SK-N-SH (cell line): ENCODE measurements around the gene CNOT1. TPM values are rescaled to one million over a fixed set of nuclear protein-coding genes. Genes with fewer than 3 reads are reported as not detected.

Experiments
- CTCF ChIA-PET: fragments of 300-600, 350-600 bp; formaldehyde crosslinking; extraction: SDS; loops from one replicate; lab custom pipeline; 2021; lab: Yijun Ruan, JAX
- POLR2A ChIA-PET: fragments of 350-600 bp; sonication (Branson Sonifier 250); formaldehyde crosslinking; extraction: SDS; loops from one replicate; lab custom pipeline; 2020; ENCODE audit warnings: antibody characterized with exemption, inconsistent platforms; lab: Yijun Ruan, JAX
- DNase-seq: peaks from one replicate; pipeline ENCODE4 v3.0.0; 2012
- H2AFZ ChIP-seq: fragments of 200-600 bp; sonication (generic); 2 replicates; pipeline ENCODE4 v1.8.1; 2016; ENCODE audit warnings: antibody characterized with exemption, mild to moderate bottlenecking, low read depth
- H3F3A ChIP-seq: fragments of 200-600 bp; sonication (generic); replicated peaks from 2 replicates; pipeline ENCODE3; 2016; ENCODE audit warnings: antibody characterized with exemption, mild to moderate bottlenecking; ENCODE audit not compliant: insufficient read depth
- H3K27ac ChIP-seq, 2 experiments: fragments of 200-500 bp in 1 of 2; fragments of 200-600 bp in 1 of 2; sonication (Bioruptor generic) in 1 of 2; sonication (generic), shearing (Covaris generic) in 1 of 2; 2 replicates each; pipeline versions ENCODE4 v1.5.1 to v1.6.1; 2014 to 2016; ENCODE audit warnings: low read depth in 2 of 2, inconsistent platforms in 1 of 2, low read length in 1 of 2, mild to moderate bottlenecking in 1 of 2, mixed read lengths in 1 of 2
- H3K27me3 ChIP-seq: fragments of 200-600 bp; sonication (generic), shearing (Covaris generic); 2 replicates; pipeline ENCODE4 v1.6.1; 2016; ENCODE audit warnings: mixed run types; ENCODE audit not compliant: insufficient read depth
- H3K36me3 ChIP-seq, 2 experiments: fragments of 200-500 bp in 1 of 2; fragments of 200-600 bp in 1 of 2; sonication (Bioruptor generic) in 1 of 2; sonication (generic) in 1 of 2; replicated peaks in 1 of 2; 2 replicates each; pipeline versions ENCODE3 to v1.5.1; 2014 to 2016; ENCODE audit warnings: low read length in 1 of 2, mild to moderate bottlenecking in 1 of 2; ENCODE audit not compliant: insufficient read depth in 2 of 2, control insufficient read depth in 1 of 2
- H3K4me1 ChIP-seq, 2 experiments: fragments of 200-500 bp in 1 of 2; fragments of 200-600 bp in 1 of 2; sonication (Bioruptor generic) in 1 of 2; sonication (generic), shearing (Covaris generic) in 1 of 2; 2 replicates each; pipeline versions ENCODE4 v1.5.1 to v1.6.1; 2014 to 2016; ENCODE audit warnings: low read depth in 1 of 2, low read length in 1 of 2, mixed run types in 1 of 2; ENCODE audit not compliant: insufficient read depth in 2 of 2, control insufficient read depth in 1 of 2
- H3K4me2 ChIP-seq: fragments of 200-600 bp; sonication (generic), shearing (Covaris generic); 2 replicates; pipeline ENCODE4 v1.6.1; 2017; ENCODE audit warnings: mixed run types
- H3K4me3 ChIP-seq, 2 experiments: fragments of 200-500 bp in 1 of 2; fragments of 200-600 bp in 1 of 2; sonication (Bioruptor generic) in 1 of 2; sonication (generic), shearing (Covaris generic) in 1 of 2; 2 replicates each; pipeline versions ENCODE4 v1.5.1 to v1.8.1; 2014 to 2016; ENCODE audit warnings: low read depth in 2 of 2, inconsistent platforms in 1 of 2, low read length in 1 of 2, mild to moderate bottlenecking in 1 of 2, mixed read lengths in 1 of 2, moderate library complexity in 1 of 2
- H3K79me2 ChIP-seq: fragments of 200-600 bp; sonication (generic); 2 replicates; pipeline ENCODE4 v1.8.1; 2017; ENCODE audit warnings: mild to moderate bottlenecking; ENCODE audit not compliant: insufficient read depth
- H3K9ac ChIP-seq: fragments of 200-600 bp; sonication (generic); 2 replicates; pipeline ENCODE4 v1.6.1; 2017; ENCODE audit warnings: mixed run types
- H3K9me2 ChIP-seq: fragments of 200-600 bp; sonication (generic); 2 replicates; pipeline ENCODE4 v1.6.1; 2017; ENCODE audit warnings: mixed run types
- H3K9me3 ChIP-seq: fragments of 200-600 bp; sonication (generic); 2 replicates; pipeline ENCODE4 v1.6.1; 2017; ENCODE audit warnings: mixed run types, mild to moderate bottlenecking, moderate library complexity
- H4K20me1 ChIP-seq: fragments of 200-600 bp; sonication (generic); 2 replicates; pipeline ENCODE4 v1.6.1; 2017; ENCODE audit warnings: mild to moderate bottlenecking, mixed run types; ENCODE audit not compliant: insufficient read depth
- CHD2 ChIP-seq: fragments of 150-350 bp; IDR thresholded peaks from 2 replicates; pipeline ENCODE4 v1.6.1; 2018; ENCODE audit warnings: low read length; ENCODE audit not compliant: partially characterized antibody
- CTCF ChIP-seq: fragments of 200-600 bp; sonication (generic); IDR thresholded peaks from 2 replicates; pipeline ENCODE4 v1.6.1; 2017; ENCODE audit warnings: antibody characterized with exemption, mild to moderate bottlenecking, moderate library complexity
- ELF1 ChIP-seq: IDR thresholded peaks from 2 replicates; pipeline ENCODE4 v1.4.0; 2012
- EP300 ChIP-seq, 2 experiments: IDR thresholded peaks; 2 replicates each; pipeline versions ENCODE4 v1.4.0 to v1.6.1; 2012; ENCODE audit warnings: borderline replicate concordance in 1 of 2, low read depth in 1 of 2, low read length in 1 of 2
- FOSL2 ChIP-seq: IDR thresholded peaks from 2 replicates; pipeline ENCODE4 v1.4.0; 2012; ENCODE audit warnings: low read depth, mild to moderate bottlenecking, moderate library complexity, borderline replicate concordance
- FOXJ3 ChIP-seq: sonication (generic); formaldehyde crosslinking; IDR thresholded peaks from 2 replicates; pipeline ENCODE4 v1.5.1; 2020; ENCODE audit warnings: mild to moderate bottlenecking, missing genetic modification reagents
- FOXM1 ChIP-seq: IDR thresholded peaks from 2 replicates; pipeline ENCODE4 v1.4.0; 2012; ENCODE audit warnings: low read depth, mild to moderate bottlenecking
- GABPA ChIP-seq: IDR thresholded peaks from 2 replicates; pipeline ENCODE4 v1.4.0; 2012; ENCODE audit warnings: low read depth, mild to moderate bottlenecking
- MAX ChIP-seq: IDR thresholded peaks from 2 replicates; pipeline ENCODE4 v1.4.0; 2012; ENCODE audit warnings: low read depth
- NFIC ChIP-seq: IDR thresholded peaks from 2 replicates; pipeline ENCODE4 v1.4.0; 2012; ENCODE audit warnings: borderline replicate concordance
- POLR2AphosphoS5 ChIP-seq: IDR thresholded peaks from 2 replicates; pipeline ENCODE4 v1.6.1; 2012; ENCODE audit warnings: low read depth, low read length
- RCOR1 ChIP-seq: fragments of 150-350 bp; IDR thresholded peaks from 2 replicates; pipeline ENCODE4 v1.6.1; 2017; ENCODE audit warnings: antibody characterized with exemption, low read length
- RXRA ChIP-seq: IDR thresholded peaks from 2 replicates; pipeline ENCODE4 v1.4.0; 2012; ENCODE audit warnings: low read depth, mild to moderate bottlenecking, borderline replicate concordance
- TEAD4 ChIP-seq: IDR thresholded peaks from 2 replicates; pipeline ENCODE4 v1.4.0; 2012; ENCODE audit warnings: mild to moderate bottlenecking, borderline replicate concordance; ENCODE audit not compliant: insufficient read depth
- USF1 ChIP-seq: IDR thresholded peaks from 2 replicates; pipeline ENCODE4 v1.4.0; 2012; ENCODE audit warnings: low read depth, borderline replicate concordance
- USF2 ChIP-seq: fragments of 150-350 bp; IDR thresholded peaks from 2 replicates; pipeline ENCODE4 v1.6.1; 2017; ENCODE audit warnings: antibody characterized with exemption, low read length, low read depth, borderline replicate concordance
- ZBTB33 ChIP-seq: IDR thresholded peaks from 2 replicates; pipeline ENCODE4 v1.4.0; 2012; ENCODE audit warnings: low read depth, borderline replicate concordance
- WGBS: methylation state at CpG from one replicate; pipeline ENCODE4 v1.1.6; 2017; ENCODE audit warnings: low lambda C conversion rate; 5-methylcytosine and 5-hydroxymethylcytosine counted together
- polyA plus RNA-seq, 3 experiments: library from polyadenylated mRNA; depleted of rRNA; stranded (reverse); fragments of >200 nt; gene quantifications; 2 replicates each; pipeline ENCODE4 v1.2.3, GENCODE V29; 2012

CNOT1 gene
- polyA plus RNA-seq, 1 of the 3 experiments (the other 2 are of a cell fraction): 77.8 TPM

- WGBS: 61% methylated on average over 4 of the region's 4 CpGs
- Histone ChIP-seq H2AFZ (no peak overlapping the region), H3K4me2 (no peak overlapping the region), H3K4me3 (no peak overlapping the region), H3K4me1 (no peaks in the 10 kb centered on the region), H4K20me1 (no peaks in the 10 kb centered on the region), H3K9me2 (no peaks in the 10 kb centered on the region), H3K27ac (no peak overlapping the region), H3K36me3 (no peaks in the 10 kb centered on the region), H3K27me3 (no peaks in the 10 kb centered on the region), H3F3A (no peaks in the 10 kb centered on the region), H3K79me2 (no peaks in the 10 kb centered on the region), H3K9me3 (no peaks in the 10 kb centered on the region), H3K9ac (no peak overlapping the region)
- CTCF ChIA-PET: interaction anchor here (1.2 kb wide), 1 partner anchor 15 kb away, joined by 3 read pairs; no protein-coding TSS in a partner anchor
- DNase-seq: no peak
- POLR2A ChIA-PET: no interaction called here
- TF ChIP-seq NFIC (no peak), GABPA (no peak), FOXM1 (no peak), USF1 (no peak), FOSL2 (no peak), USF2 (no peak), POLR2AphosphoS5 (no peak), ELF1 (no peak), RCOR1 (no peak), RXRA (no peak), CTCF (no peak)
Observed at GRCh38 chr16:58647107-58647506, 17.5 kb upstream of the CNOT1 start.

GRCh38 chr16:58644765-58645487, 15.3 kb upstream of the CNOT1 start:
- no peaks in the 10 kb centered on the region for H4K20me1 ChIP-seq
- H3K27me3 ChIP-seq: no peaks in the 10 kb centered on the region
- H3K4me2 ChIP-seq: no peak overlapping the region
- ChIA-PET CTCF (interaction anchor here (1.0 kb wide), 1 partner anchor 17 kb away, joined by 3 read pairs; no protein-coding TSS in a partner anchor), POLR2A (no interaction called here)
- H3K9me2 ChIP-seq: no peaks in the 10 kb centered on the region
- 77% methylated on average over 7 of the region's 8 CpGs for WGBS
- no peaks in the 10 kb centered on the region for H3K4me1 ChIP-seq
- H3F3A ChIP-seq: no peaks in the 10 kb centered on the region
- H3K9me3 ChIP-seq: no peaks in the 10 kb centered on the region
- H3K36me3 ChIP-seq: no peaks in the 10 kb centered on the region
- DNase-seq: no peak
- no peak overlapping the region for H3K4me3 ChIP-seq
- no peak overlapping the region for H3K27ac ChIP-seq
- H3K9ac ChIP-seq: no peak overlapping the region
- H3K79me2 ChIP-seq: no peaks in the 10 kb centered on the region
- no peak overlapping the region for H2AFZ ChIP-seq
- TF ChIP-seq GABPA (no peak), FOSL2 (no peak), EP300 (IDR thresholded peaks at IDR 0.05; ENCODE audit: borderline replicate concordance in 1 of 2, low read depth in 1 of 2, low read length in 1 of 2) (no peak), TEAD4 (no peak), MAX (no peak), USF1 (no peak), FOXJ3 (CRISPR knock-in tag) (no peak), CTCF (no peak), CHD2 (no peak), POLR2AphosphoS5 (no peak), ZBTB33 (no peak)
